CD4-positive, alpha-beta T cell (primary cell): Measurements from ENCODE around the gene CLSTN2. TPM values are rescaled to one million over a fixed set of nuclear protein-coding genes. Genes with fewer than 3 reads are reported as not detected.

ENCODE experiments used
- ATAC-seq: fragments of 200-7000 bp; cut with Tn5 transposase; one replicate; pipeline ENCODE4 v1.10.0; 2022; ENCODE audit warnings: mild to moderate bottlenecking; ENCODE audit not compliant: poor library complexity
- CTCF ChIA-PET: fragments of 350-600 bp; sonication (Branson Sonifier 250); formaldehyde crosslinking; loops from one replicate; lab custom pipeline; 2021; ENCODE audit warnings: antibody characterized with exemption, inconsistent platforms; lab: Charles Lee
- POLR2A ChIA-PET: fragments of 350-600 bp; sonication (Branson Sonifier 250); formaldehyde crosslinking; loops from one replicate; lab custom pipeline; 2021; ENCODE audit warnings: antibody characterized with exemption, inconsistent platforms; lab: Charles Lee
- DNase-seq, 14 experiments: peaks; one replicate each; pipeline ENCODE4 v3.0.0-alpha.2; 2013 to 2020; ENCODE audit warnings: mixed read lengths in 2 of 14
- H3K27ac ChIP-seq, 2 donors: one replicate each; pipeline versions ENCODE4 v1.5.1 to v1.7.0; 2013; ENCODE audit warnings: low read length in 2 of 2, low read depth in 1 of 2, mild to moderate bottlenecking in 1 of 2
- H3K27me3 ChIP-seq, 2 experiments: 1 replicate in 1 of 2; 2 replicates in 1 of 2; pipeline versions ENCODE4 v1.6.1 to v1.7.0; 2013; ENCODE audit warnings: low read length in 2 of 2, control low read depth in 1 of 2, mild to moderate bottlenecking in 1 of 2, moderate library complexity in 1 of 2; ENCODE audit not compliant: insufficient read depth in 2 of 2, control insufficient read depth in 1 of 2
- H3K36me3 ChIP-seq: one replicate; pipeline ENCODE4 v1.6.1; 2013; ENCODE audit warnings: low read length, control low read depth; ENCODE audit not compliant: insufficient read depth
- H3K4me1 ChIP-seq: one replicate; pipeline ENCODE4 v1.6.1; 2013; ENCODE audit warnings: low read length, control low read depth; ENCODE audit not compliant: insufficient read depth
- H3K4me3 ChIP-seq: one replicate; pipeline ENCODE4 v1.5.1; 2013; ENCODE audit warnings: mild to moderate bottlenecking, low read length, moderate library complexity
- H3K9me3 ChIP-seq, 2 experiments: 1 replicate in 1 of 2; 2 replicates in 1 of 2; pipeline versions ENCODE4 v1.6.1 to v1.7.0; 2013; ENCODE audit warnings: low read length in 2 of 2, mild to moderate bottlenecking in 2 of 2, control low read depth in 1 of 2, moderate library complexity in 1 of 2; ENCODE audit not compliant: control insufficient read depth in 1 of 2, insufficient read depth in 1 of 2
- H3K27ac Mint-ChIP-seq: one replicate; pipeline ENCODE4 v1.8.0; 2020; ENCODE audit warnings: mixed read lengths
- H3K27me3 Mint-ChIP-seq: one replicate; pipeline ENCODE4 v1.8.0; 2021; ENCODE audit warnings: mixed read lengths
- H3K36me3 Mint-ChIP-seq: one replicate; pipeline ENCODE4 v1.8.0; 2021; ENCODE audit warnings: low read depth, mixed read lengths
- H3K4me1 Mint-ChIP-seq: one replicate; pipeline ENCODE4 v1.8.0; 2021; ENCODE audit warnings: low read depth, mixed read lengths
- H3K4me3 Mint-ChIP-seq: one replicate; pipeline ENCODE4 v1.8.0; 2020; ENCODE audit warnings: mild to moderate bottlenecking, mixed read lengths
- H3K9me3 Mint-ChIP-seq: one replicate; pipeline ENCODE4 v1.8.0; 2020; ENCODE audit warnings: mixed read lengths
- intact Hi-C, 2 experiments: fragments of 100-400 bp; cut with DNase I in 1 of 2; cut with micrococcal nuclease in 1 of 2; formaldehyde crosslinking; loops; one replicate each; pipeline versions ENCODE4 v1.15.1 to v1.9.0; 2023 to 2025; cut with DNase I, micrococcal nuclease
- total RNA-seq, 174 experiments: library from RNA in 2 of 174; stranded (reverse) in 2 of 174; gene quantifications; one replicate each; pipeline ENCODE4 v1.2.3 and lab custom pipeline; 2021 to 2026
- TF ChIP-seq, protein P1 (sequence below): fragments of 200-600 bp; IDR thresholded peaks from one replicate; pipeline ENCODE4 v1.8.0; 2022; ENCODE audit warnings: antibody characterized with exemption, mild to moderate bottlenecking

CLSTN2 gene
- total RNA-seq, 2 experiments from 2014 or later: not detected

DNA sequence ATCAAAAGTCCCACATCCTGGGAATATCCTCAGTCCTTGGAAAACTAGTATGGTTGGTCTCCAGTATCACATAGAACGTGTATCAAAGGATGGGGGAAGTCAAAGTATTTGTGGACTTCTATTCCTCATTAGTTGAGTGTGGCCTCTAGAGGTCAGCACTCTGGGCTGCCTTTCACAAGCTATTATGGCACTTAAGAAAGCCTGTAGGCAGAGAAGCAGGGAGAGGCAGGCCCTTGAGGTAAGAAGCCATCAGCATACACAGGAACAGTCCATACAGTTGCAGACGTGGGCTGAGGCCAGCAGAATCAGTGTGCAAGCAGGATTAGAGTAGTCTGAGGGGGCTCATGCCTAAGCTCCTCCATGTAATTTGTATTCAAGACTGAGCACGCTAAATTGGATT, 341.7 kb downstream of the CLSTN2 start:
- ChIA-PET CTCF (no interaction called here), POLR2A (no interaction called here)
- Mint-ChIP-seq H3K4me3 (no peak overlapping the region), H3K36me3 (no peaks in the 10 kb centered on the region), H3K27me3 (peaks cover 11% of the 10 kb centered on the region), H3K27ac (no peak overlapping the region), H3K9me3 (no peaks in the 10 kb centered on the region), H3K4me1 (no peaks in the 10 kb centered on the region)
- Histone ChIP-seq H3K27me3 (peaks cover 0 to 5% of the 10 kb centered on the region in 2 experiments), H3K4me1 (no peaks in the 10 kb centered on the region), H3K36me3 (no peaks in the 10 kb centered on the region), H3K9me3 (no peaks in the 10 kb centered on the region), H3K27ac (no peak overlapping the region), H3K4me3 (no peak overlapping the region)
- TF ChIP-seq, protein P1, sequence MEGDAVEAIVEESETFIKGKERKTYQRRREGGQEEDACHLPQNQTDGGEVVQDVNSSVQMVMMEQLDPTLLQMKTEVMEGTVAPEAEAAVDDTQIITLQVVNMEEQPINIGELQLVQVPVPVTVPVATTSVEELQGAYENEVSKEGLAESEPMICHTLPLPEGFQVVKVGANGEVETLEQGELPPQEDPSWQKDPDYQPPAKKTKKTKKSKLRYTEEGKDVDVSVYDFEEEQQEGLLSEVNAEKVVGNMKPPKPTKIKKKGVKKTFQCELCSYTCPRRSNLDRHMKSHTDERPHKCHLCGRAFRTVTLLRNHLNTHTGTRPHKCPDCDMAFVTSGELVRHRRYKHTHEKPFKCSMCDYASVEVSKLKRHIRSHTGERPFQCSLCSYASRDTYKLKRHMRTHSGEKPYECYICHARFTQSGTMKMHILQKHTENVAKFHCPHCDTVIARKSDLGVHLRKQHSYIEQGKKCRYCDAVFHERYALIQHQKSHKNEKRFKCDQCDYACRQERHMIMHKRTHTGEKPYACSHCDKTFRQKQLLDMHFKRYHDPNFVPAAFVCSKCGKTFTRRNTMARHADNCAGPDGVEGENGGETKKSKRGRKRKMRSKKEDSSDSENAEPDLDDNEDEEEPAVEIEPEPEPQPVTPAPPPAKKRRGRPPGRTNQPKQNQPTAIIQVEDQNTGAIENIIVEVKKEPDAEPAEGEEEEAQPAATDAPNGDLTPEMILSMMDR: no peak
- no peak for ATAC-seq
- DNase-seq: no peak
- intact Hi-C loops: no loop called here

DNA sequence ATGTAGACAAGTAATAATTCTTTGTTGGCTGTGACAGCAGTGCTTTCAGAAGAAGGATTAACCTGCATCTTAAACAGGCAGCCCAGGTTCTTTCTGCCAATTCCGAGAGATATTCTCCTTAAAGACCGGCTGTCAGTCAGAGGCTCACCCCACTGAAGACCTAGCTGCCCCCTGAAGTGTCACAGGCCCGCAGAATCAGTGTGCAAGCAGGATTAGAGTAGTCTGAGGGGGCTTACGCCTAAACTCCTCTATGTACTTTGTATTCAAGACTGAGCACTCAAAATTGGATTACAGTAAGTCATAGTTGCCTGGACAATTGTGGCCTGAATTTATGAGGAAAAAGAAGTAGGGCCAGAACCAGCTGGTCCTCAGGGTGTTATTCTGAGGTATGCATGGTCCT, 342.9 kb downstream of the CLSTN2 start:
- peaks cover 0 to 5% of the 10 kb centered on the region in 2 experiments for H3K27me3 ChIP-seq
- no peak overlapping the region for H3K27ac ChIP-seq
- ChIA-PET CTCF (no interaction called here), POLR2A (no interaction called here)
- H3K4me1 ChIP-seq: no peaks in the 10 kb centered on the region
- ATAC-seq (no peak), DNase-seq (no peak)
- intact Hi-C loops: no loop called here
- Mint-ChIP-seq H3K27me3 (peaks cover 6% of the 10 kb centered on the region), H3K4me3 (no peak overlapping the region), H3K9me3 (no peaks in the 10 kb centered on the region), H3K27ac (no peak overlapping the region), H3K36me3 (no peaks in the 10 kb centered on the region), H3K4me1 (no peaks in the 10 kb centered on the region)
- no peak overlapping the region for H3K4me3 ChIP-seq
- H3K9me3 ChIP-seq: no peaks in the 10 kb centered on the region
- TF ChIP-seq, protein P1: no peak
- H3K36me3 ChIP-seq: no peaks in the 10 kb centered on the region

DNA sequence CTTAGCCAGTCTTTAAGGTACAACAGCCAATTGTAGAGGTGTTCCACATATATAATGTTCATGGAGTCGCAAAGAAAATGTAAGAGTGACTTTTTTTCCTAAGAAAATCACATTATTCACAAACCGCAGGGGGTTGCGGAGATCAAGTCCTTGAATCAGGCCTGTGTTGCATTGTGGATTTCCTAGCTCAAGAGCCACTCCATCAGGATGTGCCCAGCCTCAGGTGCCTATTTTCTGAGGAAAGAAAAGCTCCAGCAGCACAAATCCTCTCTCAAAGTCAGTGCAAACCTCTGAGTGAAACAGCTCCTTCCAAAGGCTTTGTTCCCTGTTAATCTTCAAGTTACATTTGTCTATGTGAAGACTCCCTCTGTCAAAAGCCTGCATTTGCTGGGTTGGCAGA, 349.4 kb downstream of the CLSTN2 start:
- Histone ChIP-seq H3K27ac (no peak overlapping the region), H3K9me3 (no peaks in the 10 kb centered on the region), H3K27me3 (peaks cover 0 to 5% of the 10 kb centered on the region in 2 experiments), H3K4me3 (no peak overlapping the region), H3K4me1 (no peaks in the 10 kb centered on the region), H3K36me3 (no peaks in the 10 kb centered on the region)
- CTCF ChIA-PET: no interaction called here
- ATAC-seq (no peak), DNase-seq (no peak)
- peaks cover 6% of the 10 kb centered on the region for H3K27me3 Mint-ChIP-seq
- intact Hi-C loops: no loop called here
- POLR2A ChIA-PET: no interaction called here
- no peak overlapping the region for H3K27ac Mint-ChIP-seq
- no peaks in the 10 kb centered on the region for H3K9me3 Mint-ChIP-seq
- no peak overlapping the region for H3K4me3 Mint-ChIP-seq
- no peaks in the 10 kb centered on the region for H3K4me1 Mint-ChIP-seq
- TF ChIP-seq, protein P1: no peak
- no peaks in the 10 kb centered on the region for H3K36me3 Mint-ChIP-seq
